ENCODE results near the gene MTHFD2L.
"Not testable (repeated sequence)": the region's sequence is repeated elsewhere in the genome, so short reads cannot be mapped to it uniquely, and the experiment has no call there.

Gene MTHFD2L

GRCh38 chr4:74157561-74158465 is at the start of gene MTHFD2L:
TSS of gene MTHFD2L (plus strand) at chr4:74158118. CDS start at chr4:74158139, 21 bp downstream.
- peak; percentile 91 for DNase-seq (ENCODE audit: low spot score)

GRCh38 chr4:74108457-74109115 is 49.3 kb upstream of the MTHFD2L start:
- DNase-seq (ENCODE audit: low spot score), result no peak

GRCh38 chr4:74109116-74109869 is 48.6 kb upstream of the MTHFD2L start:
- DNase-seq (ENCODE audit: low spot score), result no peak

- DNase-seq (ENCODE audit: low spot score), result no peak
Observed at GRCh38 chr4:74109870-74110605, 47.9 kb upstream of the MTHFD2L start.

- DNase-seq (ENCODE audit: low spot score), result no peak
Observed at GRCh38 chr4:74110670-74111069, 47.2 kb upstream of the MTHFD2L start.

GRCh38 chr4:74111306-74111975 is 46.5 kb upstream of the MTHFD2L start:
- DNase-seq (ENCODE audit: low spot score), result no peak

- no peak for DNase-seq (ENCODE audit: low spot score)
Observed at GRCh38 chr4:74111990-74112389, 45.9 kb upstream of the MTHFD2L start.

GRCh38 chr4:74112399-74113105 is 45.4 kb upstream of the MTHFD2L start:
- no peak for DNase-seq (ENCODE audit: low spot score)

GRCh38 chr4:74114234-74114633 is 43.7 kb upstream of the MTHFD2L start:
- DNase-seq (ENCODE audit: low spot score), result no peak

- peak; percentile 91 for DNase-seq (ENCODE audit: low spot score)
Observed at GRCh38 chr4:74117024-74117534, 40.8 kb upstream of the MTHFD2L start.

GRCh38 chr4:74118600-74119338 is 39.1 kb upstream of the MTHFD2L start:
- no peak for DNase-seq (ENCODE audit: low spot score)

GRCh38 chr4:74120086-74120485 is 37.8 kb upstream of the MTHFD2L start:
- no peak for DNase-seq (ENCODE audit: low spot score)

GRCh38 chr4:74121643-74122579 is 36.0 kb upstream of the MTHFD2L start:
- DNase-seq (ENCODE audit: low spot score), result no peak

GRCh38 chr4:74123065-74123728 is 34.7 kb upstream of the MTHFD2L start:
- DNase-seq (ENCODE audit: low spot score), result no peak

- no peak for DNase-seq (ENCODE audit: low spot score)
Observed at GRCh38 chr4:74125029-74125428, 32.9 kb upstream of the MTHFD2L start.

- DNase-seq (ENCODE audit: low spot score), result no peak
Observed at GRCh38 chr4:74127745-74128144, 30.2 kb upstream of the MTHFD2L start.

GRCh38 chr4:74130843-74131242 is 27.1 kb upstream of the MTHFD2L start:
- DNase-seq (ENCODE audit: low spot score), result not testable (repeated sequence)

- DNase-seq (ENCODE audit: low spot score), result not testable (repeated sequence)
Observed at GRCh38 chr4:74132188-74132587, 25.7 kb upstream of the MTHFD2L start.
